Putamen (tissue), 1 donor: Measurements from ENCODE around the gene SORBS2.
"Not testable (repeated sequence)": the region's sequence is repeated elsewhere in the genome, so short reads cannot be mapped to it uniquely, and the experiment has no call there.

Experiments used
- DNase-seq: peaks from one replicate; pipeline ENCODE4 v3.0.0-alpha.2; 2016; ENCODE audit warnings: low spot score

Gene SORBS2

GRCh38 chr4:185811509-185812364 is at the start of gene SORBS2:
Gene SORBS2, minus strand, starts transcription at chr4:185812194. Its CDS starts 121,623 bp downstream, at chr4:185690571.
- peak; percentile 76 for DNase-seq

- no peak for DNase-seq
Measured at GRCh38 chr4:185859111-185859510, 47.1 kb upstream of the SORBS2 start.

- not testable (repeated sequence) for DNase-seq
Measured at GRCh38 chr4:185857561-185857960, 45.6 kb upstream of the SORBS2 start.

GRCh38 chr4:185853841-185854240 is 41.8 kb upstream of the SORBS2 start:
- DNase-seq, result no peak

GRCh38 chr4:185852961-185853360 is 41.0 kb upstream of the SORBS2 start:
- no peak for DNase-seq

- no peak for DNase-seq
Measured at GRCh38 chr4:185849664-185850550, 37.9 kb upstream of the SORBS2 start.

- no peak for DNase-seq
Measured at GRCh38 chr4:185847352-185848097, 35.5 kb upstream of the SORBS2 start.

GRCh38 chr4:185846505-185847150 is 34.6 kb upstream of the SORBS2 start:
- DNase-seq, result no peak

- no peak for DNase-seq
Measured at GRCh38 chr4:185845966-185846365, 34.0 kb upstream of the SORBS2 start.

GRCh38 chr4:185841451-185841850 is 29.5 kb upstream of the SORBS2 start:
- no peak for DNase-seq

- no peak for DNase-seq
Measured at GRCh38 chr4:185840953-185841352, 29.0 kb upstream of the SORBS2 start.

- DNase-seq, result no peak
Measured at GRCh38 chr4:185840201-185840600, 28.2 kb upstream of the SORBS2 start.

- DNase-seq, result no peak
Measured at GRCh38 chr4:185839770-185840169, 27.8 kb upstream of the SORBS2 start.

- peak; percentile 19 for DNase-seq
Measured at GRCh38 chr4:185839194-185839712, 27.3 kb upstream of the SORBS2 start.

- DNase-seq, result no peak
Measured at GRCh38 chr4:185838514-185839193, 26.7 kb upstream of the SORBS2 start.

- no peak for DNase-seq
Measured at GRCh38 chr4:185838104-185838452, 26.1 kb upstream of the SORBS2 start.

- DNase-seq, result no peak
Measured at GRCh38 chr4:185837415-185838103, 25.6 kb upstream of the SORBS2 start.

- DNase-seq, result no peak
Measured at GRCh38 chr4:185836241-185837084, 24.5 kb upstream of the SORBS2 start.

GRCh38 chr4:185835814-185836213 is 23.8 kb upstream of the SORBS2 start:
- DNase-seq, result no peak
